Neural crest cell (in vitro differentiated cells): ENCODE measurements around the gene ACER2. TPM values are rescaled to one million over a fixed set of nuclear protein-coding genes. Genes with fewer than 3 reads are reported as not detected.

Experiments used
- DNase-seq: peaks from one replicate; pipeline ENCODE4 v3.0.0; 2021; ENCODE audit warnings: low read depth, mixed read lengths, low spot score
- H3K27ac Mint-ChIP-seq: one replicate; pipeline ENCODE4 v1.8.0; 2021; ENCODE audit warnings: mild to moderate bottlenecking, mixed read lengths; ENCODE audit not compliant: unreplicated experiment
- H3K27me3 Mint-ChIP-seq: 2 replicates; pipeline ENCODE4 v1.8.0; 2021; ENCODE audit warnings: low read depth, mild to moderate bottlenecking, mixed read lengths
- H3K36me3 Mint-ChIP-seq: 2 replicates; pipeline ENCODE4 v1.8.0; 2021; ENCODE audit warnings: low read depth, mild to moderate bottlenecking, mixed read lengths
- H3K4me1 Mint-ChIP-seq: 2 replicates; pipeline ENCODE4 v1.8.0; 2021; ENCODE audit warnings: mixed read lengths
- H3K4me3 Mint-ChIP-seq: one replicate; pipeline ENCODE4 v1.8.0; 2021; ENCODE audit warnings: mild to moderate bottlenecking, mixed read lengths
- H3K9me3 Mint-ChIP-seq: 2 replicates; pipeline ENCODE4 v1.8.0; 2021; ENCODE audit warnings: mixed read lengths
- CTCF ChIP-seq: fragments of 200-600 bp; sonication (generic); conservative IDR thresholded peaks from 2 replicates; pipeline ENCODE4 v1.5.0; 2021; ENCODE audit warnings: antibody characterized with exemption, mild to moderate bottlenecking
- long read RNA-seq: library from polyadenylated mRNA; unstranded; transcript quantifications from one replicate; pipeline ENCODE4 v2.0.0, GENCODE V29; 2020
- total RNA-seq: library from RNA; stranded (reverse); gene quantifications from 2 replicates; pipeline ENCODE4 v1.2.1, GENCODE V29; 2021

ACER2 gene
- total RNA-seq = 5.3 and 5.6 TPM in 2 replicates
- long read RNA-seq, partial matches to known transcripts = 0 of 3 reads
- long read RNA-seq, other reads (novel, unspliced or antisense) = 2 of 3 reads

- TF ChIP-seq CTCF = no peak
- H3K27ac Mint-ChIP-seq = peak within 1 kb of the TSS; percentile 87
- peaks cover 17% of the 10 kb centered on the region for H3K4me1 Mint-ChIP-seq
- no peaks in the 10 kb centered on the region for H3K9me3 Mint-ChIP-seq
- peak; percentile 97 for DNase-seq
- H3K27me3 Mint-ChIP-seq = peaks cover 5% of the 10 kb centered on the region
- no peaks in the 10 kb centered on the region for H3K36me3 Mint-ChIP-seq
- H3K4me3 Mint-ChIP-seq = peak within 1 kb of the TSS; percentile 95
These were observed at the start of gene ACER2 for GRCh38 chr9:19408693-19409400. ACER2 (plus strand) TSS chr9:19409009; CDS start chr9:19409085, 76 bp downstream.

- H3K36me3 Mint-ChIP-seq = peaks cover 5% of the 10 kb centered on the region
- no peaks in the 10 kb centered on the region for H3K27me3 Mint-ChIP-seq
- H3K9me3 Mint-ChIP-seq = no peaks in the 10 kb centered on the region
- no peak for TF ChIP-seq CTCF
- H3K4me1 Mint-ChIP-seq = no peaks in the 10 kb centered on the region
- no peak for DNase-seq
- H3K4me3 Mint-ChIP-seq = no peak overlapping the region
- no peak overlapping the region for H3K27ac Mint-ChIP-seq
These were observed 39.7 kb upstream of the ACER2 start for GRCh38 chr9:19369107-19369506.

- no peak for DNase-seq
- peaks cover 14% of the 10 kb centered on the region for H3K36me3 Mint-ChIP-seq
- peak; percentile 30 for TF ChIP-seq CTCF
- H3K27ac Mint-ChIP-seq = no peak overlapping the region
- peak overlapping the region; percentile 47 for H3K4me3 Mint-ChIP-seq
- no peaks in the 10 kb centered on the region for H3K27me3 Mint-ChIP-seq
- peaks cover 9% of the 10 kb centered on the region for H3K4me1 Mint-ChIP-seq
- no peaks in the 10 kb centered on the region for H3K9me3 Mint-ChIP-seq
These were observed 36.9 kb upstream of the ACER2 start for GRCh38 chr9:19371942-19372341.

GRCh38 chr9:19372567-19372966, 36.2 kb upstream of the ACER2 start:
- Mint-ChIP-seq H3K9me3 (no peaks in the 10 kb centered on the region), H3K27ac (no peak overlapping the region), H3K4me3 (peak overlapping the region; percentile 49), H3K4me1 (peaks cover 15% of the 10 kb centered on the region), H3K27me3 (no peaks in the 10 kb centered on the region), H3K36me3 (peaks cover 19% of the 10 kb centered on the region)
- TF ChIP-seq CTCF = no peak
- DNase-seq = no peak

- peaks cover 23% of the 10 kb centered on the region for H3K36me3 Mint-ChIP-seq
- DNase-seq = no peak
- peak overlapping the region; percentile 26 for H3K4me3 Mint-ChIP-seq
- no peaks in the 10 kb centered on the region for H3K9me3 Mint-ChIP-seq
- no peak overlapping the region for H3K27ac Mint-ChIP-seq
- TF ChIP-seq CTCF = no peak
- H3K4me1 Mint-ChIP-seq = peaks cover 24% of the 10 kb centered on the region
- no peaks in the 10 kb centered on the region for H3K27me3 Mint-ChIP-seq
These were observed 35.3 kb upstream of the ACER2 start for GRCh38 chr9:19373527-19373926.
